ENCODE measurements around the gene AFG3L2. TPM values are rescaled to one million over a fixed set of nuclear protein-coding genes. Genes with fewer than 3 reads are reported as not detected.

Gene AFG3L2
- total RNA-seq, 2 experiments from 2014 or later, result 60.6 to 64.0 TPM

DNA sequence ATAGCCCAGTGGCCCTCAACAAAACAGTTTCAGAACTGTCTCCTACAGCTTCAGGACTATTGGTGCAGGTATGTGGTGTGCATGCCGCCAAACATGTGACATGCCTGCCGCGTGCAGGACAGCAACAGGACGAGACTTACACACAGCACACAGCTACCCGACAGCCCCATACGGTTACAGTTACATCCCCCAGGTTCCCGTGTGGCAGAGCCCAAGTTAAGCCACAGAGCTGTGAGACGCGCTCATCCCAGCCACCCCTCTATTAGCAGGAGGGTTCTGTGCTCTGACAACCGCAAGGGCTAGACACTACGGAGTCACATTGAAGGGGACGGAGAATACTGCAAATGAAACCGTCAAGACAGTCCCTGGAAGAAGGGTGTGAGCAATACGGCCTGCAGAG lies 85.3 kb downstream of the AFG3L2 start:
- Mint-ChIP-seq H3K27me3 (peaks cover 19% of the 10 kb centered on the region), H3K9me3 (no peaks in the 10 kb centered on the region), H3K27ac (no peak overlapping the region), H3K4me3 (no peak overlapping the region), H3K36me3 (ENCODE audit: low read depth) (no peaks in the 10 kb centered on the region), H3K4me1 (ENCODE audit: low read depth) (peaks cover 4% of the 10 kb centered on the region)
- intact Hi-C loops (cut with micrococcal nuclease), result no loop called here
- TF ChIP-seq, protein P1, sequence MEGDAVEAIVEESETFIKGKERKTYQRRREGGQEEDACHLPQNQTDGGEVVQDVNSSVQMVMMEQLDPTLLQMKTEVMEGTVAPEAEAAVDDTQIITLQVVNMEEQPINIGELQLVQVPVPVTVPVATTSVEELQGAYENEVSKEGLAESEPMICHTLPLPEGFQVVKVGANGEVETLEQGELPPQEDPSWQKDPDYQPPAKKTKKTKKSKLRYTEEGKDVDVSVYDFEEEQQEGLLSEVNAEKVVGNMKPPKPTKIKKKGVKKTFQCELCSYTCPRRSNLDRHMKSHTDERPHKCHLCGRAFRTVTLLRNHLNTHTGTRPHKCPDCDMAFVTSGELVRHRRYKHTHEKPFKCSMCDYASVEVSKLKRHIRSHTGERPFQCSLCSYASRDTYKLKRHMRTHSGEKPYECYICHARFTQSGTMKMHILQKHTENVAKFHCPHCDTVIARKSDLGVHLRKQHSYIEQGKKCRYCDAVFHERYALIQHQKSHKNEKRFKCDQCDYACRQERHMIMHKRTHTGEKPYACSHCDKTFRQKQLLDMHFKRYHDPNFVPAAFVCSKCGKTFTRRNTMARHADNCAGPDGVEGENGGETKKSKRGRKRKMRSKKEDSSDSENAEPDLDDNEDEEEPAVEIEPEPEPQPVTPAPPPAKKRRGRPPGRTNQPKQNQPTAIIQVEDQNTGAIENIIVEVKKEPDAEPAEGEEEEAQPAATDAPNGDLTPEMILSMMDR (IDR thresholded peaks at IDR 0.05), result no peak
- CTCF ChIA-PET, result interaction anchor here (1.5 kb wide), 1 partner anchor 19 kb away, joined by 6 read pairs; no protein-coding TSS in a partner anchor
- POLR2A ChIA-PET, result no interaction called here
- ATAC-seq, result no peak
- no peak for DNase-seq

DNA sequence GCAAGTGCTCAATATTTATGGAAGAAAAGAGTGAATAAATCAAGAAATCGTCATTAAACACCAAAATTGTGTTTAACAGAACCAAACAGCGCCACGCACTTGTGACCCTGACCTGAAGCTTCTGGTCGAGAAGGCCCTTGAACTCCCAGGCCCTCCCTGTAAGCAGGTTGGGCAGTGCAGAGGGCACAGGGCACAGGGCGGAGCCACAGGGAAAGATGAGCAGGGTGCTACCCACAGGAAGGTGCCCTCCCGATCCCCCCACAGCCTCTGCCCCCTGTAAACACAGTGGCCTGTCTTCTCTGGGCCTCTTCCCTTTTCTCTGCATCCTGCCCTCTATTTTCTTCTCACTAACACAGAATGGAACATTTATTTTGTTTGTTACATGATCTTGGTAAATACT lies 85.9 kb downstream of the AFG3L2 start:
- TF ChIP-seq, protein P1 (IDR thresholded peaks at IDR 0.05), result no peak
- intact Hi-C loops (cut with micrococcal nuclease), result no loop called here
- no peak for DNase-seq
- H3K27ac Mint-ChIP-seq, result no peak overlapping the region
- no peaks in the 10 kb centered on the region for H3K36me3 Mint-ChIP-seq (ENCODE audit: low read depth)
- ATAC-seq, result no peak
- H3K9me3 Mint-ChIP-seq, result no peaks in the 10 kb centered on the region
- CTCF ChIA-PET, result interaction anchor here (1.5 kb wide), 1 partner anchor 19 kb away, joined by 6 read pairs; no protein-coding TSS in a partner anchor
- POLR2A ChIA-PET, result no interaction called here
- H3K27me3 Mint-ChIP-seq, result peaks cover 19% of the 10 kb centered on the region
- H3K4me3 Mint-ChIP-seq, result no peak overlapping the region
- peaks cover 4% of the 10 kb centered on the region for H3K4me1 Mint-ChIP-seq (ENCODE audit: low read depth)

DNA sequence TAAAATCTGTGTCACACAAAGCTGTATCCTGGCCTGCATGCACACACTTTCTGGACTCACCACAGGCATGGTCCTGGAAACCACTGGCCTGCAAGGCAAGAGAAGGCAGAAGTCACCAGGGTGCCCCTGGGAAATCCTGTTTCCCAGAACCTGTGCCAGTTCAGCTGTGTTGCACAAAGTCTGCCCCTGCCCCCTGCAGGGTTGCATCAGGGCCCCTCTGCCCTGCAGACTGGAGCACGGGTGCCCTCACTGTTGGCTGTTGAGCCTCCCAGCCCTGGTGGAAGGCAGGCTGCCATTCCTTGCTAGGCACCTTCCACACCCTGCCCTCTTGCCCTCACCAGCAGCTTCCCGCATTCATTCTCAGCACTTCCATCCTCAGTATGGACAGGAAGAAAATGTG lies 86.9 kb downstream of the AFG3L2 start:
- no peak overlapping the region for H3K4me3 Mint-ChIP-seq
- ChIA-PET CTCF (no interaction called here), POLR2A (no interaction called here)
- H3K36me3 Mint-ChIP-seq (ENCODE audit: low read depth), result no peaks in the 10 kb centered on the region
- TF ChIP-seq, protein P1 (IDR thresholded peaks at IDR 0.05), result no peak
- H3K9me3 Mint-ChIP-seq, result no peaks in the 10 kb centered on the region
- peaks cover 19% of the 10 kb centered on the region for H3K27me3 Mint-ChIP-seq
- intact Hi-C loops (cut with micrococcal nuclease), result no loop called here
- ATAC-seq, result no peak
- DNase-seq, result no peak
- peaks cover 4% of the 10 kb centered on the region for H3K4me1 Mint-ChIP-seq (ENCODE audit: low read depth)
- H3K27ac Mint-ChIP-seq, result no peak overlapping the region

DNA sequence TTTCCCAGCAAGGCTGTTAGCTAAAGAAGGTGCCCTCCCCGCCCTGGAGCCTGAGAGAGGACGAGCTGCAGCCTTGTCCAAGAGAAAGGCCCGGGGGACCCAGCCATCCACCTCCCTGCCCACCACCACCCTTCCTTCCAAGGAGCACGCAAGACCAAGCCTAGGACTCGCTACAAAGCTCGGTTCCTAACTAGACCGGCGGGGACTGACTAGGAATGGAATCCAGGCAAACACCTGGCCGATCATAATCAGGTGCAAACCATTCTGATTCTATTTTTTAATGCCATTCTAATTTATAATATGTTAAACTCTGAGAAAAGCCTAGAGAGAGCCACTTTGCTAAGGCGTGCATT lies 88.6 kb downstream of the AFG3L2 start:
- Mint-ChIP-seq H3K36me3 (ENCODE audit: low read depth) (no peaks in the 10 kb centered on the region), H3K4me3 (no peak overlapping the region), H3K4me1 (ENCODE audit: low read depth) (peaks cover 4% of the 10 kb centered on the region), H3K27me3 (peaks cover 19% of the 10 kb centered on the region), H3K9me3 (no peaks in the 10 kb centered on the region), H3K27ac (no peak overlapping the region)
- TF ChIP-seq, protein P1 (IDR thresholded peaks at IDR 0.05), result no peak
- intact Hi-C loops (cut with micrococcal nuclease), result no loop called here
- ATAC-seq (no peak), DNase-seq (no peak)
- POLR2A ChIA-PET, result interaction anchor here (1.1 kb wide), 1 partner anchor 9 kb away, joined by 4 read pairs; no protein-coding TSS in a partner anchor
- CTCF ChIA-PET, result interaction anchor here (0.8 to 1.2 kb wide), 3 partner anchors 10 to 16 kb away, joined by 3 to 4 read pairs (median 3); no protein-coding TSS in a partner anchor

DNA sequence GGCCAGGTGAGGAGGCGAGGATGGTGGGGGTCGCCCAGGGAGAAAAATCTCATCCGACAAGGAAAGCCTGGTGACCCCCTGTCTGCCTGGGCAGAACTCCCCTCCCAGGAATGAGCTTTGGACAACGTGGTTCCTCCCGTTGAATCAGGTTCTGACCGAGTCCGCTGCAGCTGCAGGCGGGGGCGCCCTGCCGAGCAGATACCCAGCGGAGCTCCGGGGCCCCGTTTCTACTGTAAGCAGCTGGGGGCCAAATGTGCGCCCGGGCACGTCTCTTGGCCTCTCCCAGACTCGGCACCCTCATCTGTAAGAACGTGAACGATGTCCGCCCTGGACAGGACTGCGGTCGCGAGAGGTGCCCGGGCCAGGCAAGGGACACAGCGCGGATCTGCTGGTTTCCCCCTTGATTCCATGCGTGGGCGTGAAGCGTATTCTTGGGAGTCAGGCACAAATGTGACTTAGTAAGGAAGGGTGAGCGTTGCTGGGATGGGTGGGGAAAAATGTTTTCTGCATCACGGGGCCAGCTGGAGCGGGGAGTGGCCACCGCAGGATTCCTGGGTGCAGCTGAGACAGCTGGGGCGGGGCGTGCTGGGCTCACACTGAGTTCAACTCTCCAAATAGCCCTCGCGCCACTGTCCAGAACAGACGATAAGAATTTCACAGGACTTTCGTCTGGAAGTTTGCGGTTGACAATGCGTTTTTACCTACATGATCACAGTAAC lies 89.2 kb downstream of the AFG3L2 start:
- DNase-seq (peak; percentile 20), ATAC-seq (peak; percentile 13)
- TF ChIP-seq, protein P1 (IDR thresholded peaks at IDR 0.05), result no peak
- ChIA-PET CTCF (interaction anchor here (0.8 to 3.6 kb wide), 4 partner anchors 11 to 16 kb away, joined by 3 to 16 read pairs (median 4); no protein-coding TSS in a partner anchor), POLR2A (interaction anchor here (1.1 kb wide), 1 partner anchor 9 kb away, joined by 4 read pairs; no protein-coding TSS in a partner anchor)
- Mint-ChIP-seq H3K27me3 (peaks cover 23% of the 10 kb centered on the region), H3K4me1 (ENCODE audit: low read depth) (peaks cover 4% of the 10 kb centered on the region), H3K27ac (no peak overlapping the region), H3K9me3 (no peaks in the 10 kb centered on the region), H3K36me3 (ENCODE audit: low read depth) (no peaks in the 10 kb centered on the region), H3K4me3 (no peak overlapping the region)
- intact Hi-C loops (cut with micrococcal nuclease), result no loop called here
